HepG2 (cell line): ENCODE measurements around the gene KHNYN. TPM values are rescaled to one million over a fixed set of nuclear protein-coding genes. Genes with fewer than 3 reads are reported as not detected.

ENCODE experiments used
- ATM ChIP-seq: fragments of 450-650 bp; IDR thresholded peaks from 2 replicates; pipeline ENCODE4 v1.7.1; 2017; ENCODE audit warnings: mild to moderate bottlenecking, borderline replicate concordance
- CENPT ChIP-seq: sonication (generic); formaldehyde crosslinking; IDR thresholded peaks from 2 replicates; pipeline ENCODE4 v1.8.0; 2022; ENCODE audit warnings: low read depth, mild to moderate bottlenecking, moderate library complexity, missing genetic modification reagents
- FUBP1 ChIP-seq: sonication (generic); formaldehyde crosslinking; IDR thresholded peaks from 2 replicates; pipeline ENCODE4 v1.5.1; 2020; ENCODE audit warnings: missing genetic modification reagents, mild to moderate bottlenecking, borderline replicate concordance
- MAFG ChIP-seq: sonication (generic); formaldehyde crosslinking; IDR thresholded peaks from 2 replicates; pipeline ENCODE4 v1.5.1; 2020; ENCODE audit warnings: mild to moderate bottlenecking, missing genetic modification reagents
- NFAT5 ChIP-seq: sonication (generic); formaldehyde crosslinking; IDR thresholded peaks from 2 replicates; pipeline ENCODE4 v1.4.0; 2020; ENCODE audit warnings: missing genetic modification reagents
- NFIC ChIP-seq: IDR thresholded peaks from 2 replicates; pipeline ENCODE4 v1.6.1; 2012; ENCODE audit warnings: mild to moderate bottlenecking, low read length, inconsistent platforms
- PRPF4 ChIP-seq: fragments of 200-400 bp; formaldehyde crosslinking; IDR thresholded peaks from 2 replicates; pipeline ENCODE4 v1.6.1; 2016; ENCODE audit warnings: low read length, low read depth; ENCODE audit not compliant: poor library complexity, severe bottlenecking
- STAT6 ChIP-seq: sonication (generic); formaldehyde crosslinking; IDR thresholded peaks from 2 replicates; pipeline ENCODE4 v1.4.0; 2020; ENCODE audit warnings: missing genetic modification reagents, mild to moderate bottlenecking, borderline replicate concordance
- THAP9 ChIP-seq: sonication (generic); formaldehyde crosslinking; IDR thresholded peaks from 2 replicates; pipeline ENCODE4; 2020; ENCODE audit warnings: missing genetic modification reagents, mild to moderate bottlenecking, borderline replicate concordance
- TMF1 ChIP-seq: sonication (generic); formaldehyde crosslinking; IDR thresholded peaks from 2 replicates; pipeline ENCODE4 v1.8.1; 2022; ENCODE audit warnings: low read depth, missing genetic modification reagents
- ZNF275 ChIP-seq: sonication (generic); formaldehyde crosslinking; IDR thresholded peaks from 2 replicates; pipeline ENCODE4 v1.8.0; 2022; ENCODE audit warnings: missing genetic modification reagents, mild to moderate bottlenecking, inconsistent platforms, borderline replicate concordance
- polyA plus RNA-seq, 8 experiments: library from polyadenylated mRNA; depleted of rRNA in 3 of 8; stranded (reverse) in 7 of 8; unstranded in 1 of 8; fragments of >200 nt; fragmentation: Illumina TruSeq in 4 of 8; extraction: Trizol in 4 of 8; gene quantifications; 2 replicates each; pipeline versions ENCODE4 v1.2.1 to v1.2.3, GENCODE V29; 2011 to 2016; ENCODE audit warnings: low read depth in 4 of 8, missing spikeins in 1 of 8, mixed read lengths in 1 of 8; ENCODE audit not compliant: insufficient read depth in 1 of 8
- total RNA-seq, 5 experiments: library from RNA; depleted of rRNA; stranded (reverse); fragments of >200 nt; fragmentation: Illumina TruSeq; extraction: Trizol; gene quantifications; 2 replicates each; pipeline ENCODE4 v1.2.3, GENCODE V29; 2016; ENCODE audit warnings: low read depth in 1 of 5

The KHNYN gene
- total and polyA plus RNA-seq, 2 of the 13 experiments (the other 11 are each of a cell fraction or from before 2014, with no cell fraction given), result 52.8 to 75.7 TPM

GRCh38 chr14:24427537-24428508, 1.9 kb upstream of the KHNYN start (continued):
- TF ChIP-seq FUBP1 (CRISPR knock-in tag) (no peak), STAT6 (no peak), ATM (no peak), ZNF275 (CRISPR knock-in tag) (no peak), TMF1 (CRISPR knock-in tag) (peak; percentile 78; the same call in 1 of the 2 replicates), CENPT (CRISPR knock-in tag) (no peak), MAFG (CRISPR knock-in tag) (no peak), PRPF4 (no peak), THAP9 (CRISPR knock-in tag) (peak; percentile 71), NFAT5 (CRISPR knock-in tag) (peak; percentile 40; the same call in 1 of the 2 replicates), NFIC (no peak)
